Activated naive CD4-positive, alpha-beta T cell treated with anti-CD3 and anti-CD28 coated beads, Interleukin-2, amount 50 U/mL, for 24 hours (primary cell): ENCODE data around the gene SBNO2.

Experiments used
- H3K27ac Mint-ChIP-seq: one replicate; pipeline ENCODE4 v1.8.0; 2021; ENCODE audit warnings: mild to moderate bottlenecking, mixed read lengths
- H3K27me3 Mint-ChIP-seq: one replicate; pipeline ENCODE4 v1.8.0; 2021; ENCODE audit warnings: mixed read lengths
- H3K36me3 Mint-ChIP-seq: one replicate; pipeline ENCODE4 v1.8.0; 2021; ENCODE audit warnings: mixed read lengths
- H3K4me1 Mint-ChIP-seq: one replicate; pipeline ENCODE4 v1.8.0; 2021; ENCODE audit warnings: mixed read lengths
- H3K4me3 Mint-ChIP-seq: one replicate; pipeline ENCODE4 v1.8.0; 2021; ENCODE audit warnings: mild to moderate bottlenecking, mixed read lengths
- H3K9me3 Mint-ChIP-seq: one replicate; pipeline ENCODE4 v1.8.0; 2021; ENCODE audit warnings: mixed read lengths

Gene SBNO2

GRCh38 chr19:1153891-1154730 is 20.0 kb downstream of the SBNO2 start:
- Mint-ChIP-seq H3K27ac (no peak overlapping the region), H3K36me3 (peaks cover 2% of the 10 kb centered on the region), H3K4me1 (no peaks in the 10 kb centered on the region), H3K9me3 (no peaks in the 10 kb centered on the region), H3K27me3 (no peaks in the 10 kb centered on the region), H3K4me3 (no peak overlapping the region)

DNA sequence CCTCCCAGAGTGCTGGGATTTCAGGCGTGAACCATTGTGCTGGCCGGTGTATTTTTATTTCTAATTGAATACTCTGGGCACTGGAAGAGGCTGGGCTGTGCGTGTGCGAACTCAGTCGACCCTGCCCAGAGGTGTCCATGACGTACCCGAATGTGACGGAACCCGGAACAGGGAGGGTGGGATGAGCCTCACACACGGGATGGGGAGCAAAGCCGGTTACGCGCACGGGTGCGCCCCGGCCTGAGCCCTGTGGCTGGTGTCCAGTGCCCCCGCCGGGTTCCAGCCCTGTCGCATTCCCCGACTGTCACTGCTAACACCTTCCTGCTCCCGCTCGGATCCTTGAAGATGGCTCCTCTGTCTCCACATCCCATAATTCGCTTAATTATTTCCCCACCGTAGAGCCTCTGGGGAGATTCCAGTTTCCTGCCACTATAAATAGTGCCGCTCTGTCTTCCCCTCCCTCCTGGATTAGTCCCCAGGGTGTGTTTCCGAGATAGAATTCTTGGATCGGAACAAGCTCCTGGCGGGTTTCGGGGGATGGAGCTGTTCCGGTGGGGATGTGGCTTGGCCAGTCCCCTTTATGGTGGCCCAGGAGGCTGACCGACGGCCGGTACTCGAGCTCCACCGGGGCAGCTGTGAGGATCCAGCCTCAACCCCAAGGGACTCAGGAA is 22.0 kb downstream of the SBNO2 start:
- Mint-ChIP-seq H3K27me3 (no peaks in the 10 kb centered on the region), H3K4me1 (no peaks in the 10 kb centered on the region), H3K27ac (no peak overlapping the region), H3K4me3 (no peak overlapping the region), H3K36me3 (peaks cover 2% of the 10 kb centered on the region), H3K9me3 (no peaks in the 10 kb centered on the region)

DNA sequence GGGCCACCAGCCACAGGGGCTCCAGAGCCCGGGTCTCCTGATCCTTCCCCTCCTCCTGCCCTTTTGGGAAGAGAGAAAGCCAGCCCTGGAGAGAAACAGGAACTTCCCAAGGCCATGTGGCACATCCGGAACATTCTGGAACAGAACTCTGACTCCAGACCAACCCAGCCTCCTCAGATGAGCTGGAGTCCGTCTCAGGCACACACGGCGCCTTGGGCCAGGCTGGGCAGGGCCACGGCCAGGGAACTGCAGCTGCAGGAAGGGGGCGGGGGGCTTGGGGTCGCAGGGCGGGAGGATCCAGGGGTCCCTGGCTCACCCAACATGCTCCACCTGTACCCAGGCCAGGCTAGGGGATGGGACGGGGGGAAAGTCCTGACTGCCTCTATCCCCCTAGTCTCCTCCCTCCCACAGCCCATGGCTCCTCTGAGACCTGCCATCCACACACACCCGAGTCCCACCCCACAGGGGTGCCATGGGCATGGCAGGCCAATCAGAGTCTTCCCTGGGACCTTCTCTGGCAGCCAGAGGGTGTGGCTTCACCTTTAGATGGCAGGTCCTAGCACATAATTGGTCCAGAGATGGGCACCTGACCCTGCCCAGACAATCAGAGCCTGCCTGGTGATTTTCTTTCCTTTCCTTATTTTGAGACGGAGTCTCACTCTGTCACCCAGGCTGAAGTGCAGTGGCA is 22.9 kb downstream of the SBNO2 start:
- H3K36me3 Mint-ChIP-seq = peaks cover 2% of the 10 kb centered on the region
- H3K9me3 Mint-ChIP-seq = no peaks in the 10 kb centered on the region
- no peaks in the 10 kb centered on the region for H3K4me1 Mint-ChIP-seq
- H3K27ac Mint-ChIP-seq = no peak overlapping the region
- no peaks in the 10 kb centered on the region for H3K27me3 Mint-ChIP-seq
- no peak overlapping the region for H3K4me3 Mint-ChIP-seq

- no peak overlapping the region for H3K27ac Mint-ChIP-seq
- H3K4me3 Mint-ChIP-seq = no peak overlapping the region
Observed at GRCh38 chr19:1150333-1151036, 23.6 kb downstream of the SBNO2 start.

DNA sequence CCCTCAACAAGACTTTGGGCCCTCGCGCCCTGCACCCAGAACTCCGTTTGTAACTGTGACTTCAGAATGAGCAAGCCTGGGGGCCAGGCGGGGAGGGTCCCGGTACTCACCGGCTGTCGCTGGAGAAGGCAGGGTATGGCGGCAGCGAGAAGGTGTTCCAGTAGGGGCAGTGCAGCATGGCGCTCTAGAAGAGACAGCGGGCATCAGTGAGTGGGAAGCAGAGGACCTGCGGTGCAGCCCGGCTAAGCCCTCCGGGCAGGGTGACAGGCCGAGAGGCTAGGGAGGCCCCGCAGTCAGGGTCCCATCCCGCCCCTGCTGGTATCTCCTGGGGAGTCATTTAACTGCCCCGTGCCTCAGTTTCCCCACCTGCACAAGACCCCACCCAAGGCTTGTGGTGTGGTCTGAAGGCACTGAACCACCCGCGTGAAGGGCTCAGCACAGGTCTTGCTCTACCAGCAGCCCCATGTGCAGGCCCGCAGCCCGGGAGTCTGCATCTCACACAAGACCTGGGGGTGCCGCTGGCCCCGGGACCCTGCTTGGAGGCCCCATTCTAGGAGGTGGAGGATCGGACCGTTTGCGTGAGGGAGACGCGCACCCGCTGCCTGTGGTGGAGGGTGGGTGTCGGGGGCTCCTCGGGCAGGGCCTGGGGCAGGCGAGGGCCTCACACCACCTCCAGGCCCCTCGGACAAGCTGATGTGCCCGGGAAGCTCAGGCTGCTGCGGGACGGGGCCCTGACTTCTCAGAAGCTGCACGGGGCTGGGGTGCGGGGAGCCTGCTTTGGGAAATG is 24.6 kb downstream of the SBNO2 start:
- H3K27ac Mint-ChIP-seq = no peak overlapping the region
- H3K4me1 Mint-ChIP-seq = peaks cover 5% of the 10 kb centered on the region
- no peaks in the 10 kb centered on the region for H3K9me3 Mint-ChIP-seq
- H3K4me3 Mint-ChIP-seq = no peak overlapping the region
- no peaks in the 10 kb centered on the region for H3K27me3 Mint-ChIP-seq
- peaks cover 6% of the 10 kb centered on the region for H3K36me3 Mint-ChIP-seq

More at GRCh38 chr19:1150333-1151036, 23.6 kb downstream of the SBNO2 start:
- Mint-ChIP-seq H3K4me1 (no peaks in the 10 kb centered on the region), H3K27me3 (no peaks in the 10 kb centered on the region), H3K9me3 (no peaks in the 10 kb centered on the region), H3K36me3 (peaks cover 2% of the 10 kb centered on the region)

DNA sequence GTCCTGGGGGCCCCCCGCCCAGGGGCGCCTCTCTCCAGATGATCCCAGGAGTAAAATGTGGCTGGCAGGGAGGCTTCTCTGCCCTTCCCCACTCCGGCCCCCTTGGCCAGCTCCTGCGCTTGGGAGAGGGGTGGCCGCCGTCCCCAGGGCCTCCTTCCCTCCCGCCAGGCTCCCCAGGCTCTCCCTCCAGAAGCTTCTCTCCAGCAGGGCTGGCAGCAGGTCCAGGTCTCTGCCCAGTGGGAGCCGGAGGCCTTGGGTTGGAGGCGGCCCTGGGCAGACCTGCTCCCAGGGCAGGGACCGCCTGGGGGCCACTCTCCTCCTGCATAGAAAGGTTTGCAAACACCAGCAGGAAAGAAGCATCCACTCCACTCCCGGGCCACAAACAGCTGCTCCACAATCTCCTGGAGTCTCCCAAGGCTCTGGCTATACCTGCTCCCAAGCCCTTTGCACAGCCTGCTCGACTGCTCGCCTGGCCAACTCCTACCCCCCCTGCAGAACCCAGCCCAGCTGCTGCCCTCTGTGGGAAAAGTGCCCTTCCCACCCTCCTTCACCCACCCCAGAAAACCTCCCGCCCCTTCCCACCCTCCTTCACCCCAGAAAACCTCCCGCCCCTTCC is 26.0 kb downstream of the SBNO2 start:
- H3K36me3 Mint-ChIP-seq = peaks cover 8% of the 10 kb centered on the region
- no peak overlapping the region for H3K27ac Mint-ChIP-seq
- H3K4me1 Mint-ChIP-seq = peaks cover 5% of the 10 kb centered on the region

GRCh38 chr19:1146858-1147780 is 26.9 kb downstream of the SBNO2 start:
- Mint-ChIP-seq H3K4me3 (no peak overlapping the region), H3K9me3 (no peaks in the 10 kb centered on the region), H3K27me3 (no peaks in the 10 kb centered on the region), H3K4me1 (peaks cover 5% of the 10 kb centered on the region), H3K36me3 (peaks cover 6% of the 10 kb centered on the region), H3K27ac (no peak overlapping the region)

More for the DNA sequence above, 26.0 kb downstream of the SBNO2 start:
- H3K27me3 Mint-ChIP-seq = no peaks in the 10 kb centered on the region
- H3K4me3 Mint-ChIP-seq = no peak overlapping the region
- no peaks in the 10 kb centered on the region for H3K9me3 Mint-ChIP-seq

DNA sequence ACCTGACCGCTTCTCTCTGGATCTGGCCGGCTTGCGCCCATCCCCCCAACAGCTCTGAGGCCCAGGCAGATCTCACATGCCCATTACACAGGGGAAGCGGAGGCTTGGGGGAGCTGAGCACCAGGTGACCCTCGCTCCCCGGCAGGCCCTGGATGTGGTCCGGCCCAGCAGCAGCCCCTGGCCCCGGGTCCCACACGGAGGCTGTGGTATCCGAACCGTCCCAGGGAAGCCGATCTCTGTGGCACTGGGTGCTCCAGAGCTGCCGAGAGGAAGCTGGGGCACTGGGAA is 27.7 kb downstream of the SBNO2 start:
- peaks cover 6% of the 10 kb centered on the region for H3K36me3 Mint-ChIP-seq
- H3K4me3 Mint-ChIP-seq = no peak overlapping the region
- H3K27me3 Mint-ChIP-seq = no peaks in the 10 kb centered on the region
- H3K9me3 Mint-ChIP-seq = no peaks in the 10 kb centered on the region
- H3K27ac Mint-ChIP-seq = no peak overlapping the region
- peaks cover 5% of the 10 kb centered on the region for H3K4me1 Mint-ChIP-seq

GRCh38 chr19:1145635-1146411 is 28.2 kb downstream of the SBNO2 start:
- no peak overlapping the region for H3K27ac Mint-ChIP-seq
- H3K4me3 Mint-ChIP-seq = no peak overlapping the region
- H3K36me3 Mint-ChIP-seq = peaks cover 6% of the 10 kb centered on the region
- H3K27me3 Mint-ChIP-seq = no peaks in the 10 kb centered on the region
- H3K9me3 Mint-ChIP-seq = no peaks in the 10 kb centered on the region
- H3K4me1 Mint-ChIP-seq = peaks cover 5% of the 10 kb centered on the region

GRCh38 chr19:1144741-1145140 is 29.3 kb downstream of the SBNO2 start:
- peak overlapping the region; percentile 63 for H3K27ac Mint-ChIP-seq
- H3K4me3 Mint-ChIP-seq = no peak overlapping the region
- H3K27me3 Mint-ChIP-seq = no peaks in the 10 kb centered on the region
- peaks cover 5% of the 10 kb centered on the region for H3K4me1 Mint-ChIP-seq
- no peaks in the 10 kb centered on the region for H3K9me3 Mint-ChIP-seq
- peaks cover 8% of the 10 kb centered on the region for H3K36me3 Mint-ChIP-seq

- Mint-ChIP-seq H3K9me3 (no peaks in the 10 kb centered on the region), H3K36me3 (peaks cover 9% of the 10 kb centered on the region), H3K4me1 (peaks cover 5% of the 10 kb centered on the region), H3K4me3 (no peak overlapping the region), H3K27ac (no peak overlapping the region), H3K27me3 (no peaks in the 10 kb centered on the region)
Observed at GRCh38 chr19:1143828-1144399, 30.2 kb downstream of the SBNO2 start.

DNA sequence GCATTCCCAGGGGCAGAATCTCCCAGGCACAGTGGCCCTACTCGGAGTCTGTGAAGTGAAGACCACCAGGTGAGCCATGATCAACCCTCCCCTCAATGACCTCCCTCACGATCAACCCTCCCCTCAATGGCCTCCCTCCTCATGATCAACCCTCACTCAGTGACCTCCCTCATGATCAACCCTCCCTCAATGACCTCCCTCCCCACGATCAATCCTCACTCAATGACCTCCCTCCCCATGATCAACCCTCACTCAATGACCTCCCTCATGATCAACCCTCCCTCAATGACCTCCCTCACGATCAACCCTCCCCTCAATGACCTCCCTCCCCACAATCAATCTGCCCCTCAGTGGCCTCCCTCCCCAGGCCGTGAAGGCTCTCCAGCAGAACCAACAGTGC is 32.1 kb downstream of the SBNO2 start:
- Mint-ChIP-seq H3K27ac (no peak overlapping the region), H3K4me3 (no peak overlapping the region), H3K4me1 (peaks cover 5% of the 10 kb centered on the region), H3K36me3 (peaks cover 9% of the 10 kb centered on the region), H3K27me3 (no peaks in the 10 kb centered on the region), H3K9me3 (no peaks in the 10 kb centered on the region)
